ENCODE results near the gene SIRPA. TPM values are rescaled to one million over a fixed set of nuclear protein-coding genes. Genes with fewer than 3 reads are reported as not detected.

Gene SIRPA
- total RNA-seq, 1 donor from 2014 or later = 18.1 TPM

DNA sequence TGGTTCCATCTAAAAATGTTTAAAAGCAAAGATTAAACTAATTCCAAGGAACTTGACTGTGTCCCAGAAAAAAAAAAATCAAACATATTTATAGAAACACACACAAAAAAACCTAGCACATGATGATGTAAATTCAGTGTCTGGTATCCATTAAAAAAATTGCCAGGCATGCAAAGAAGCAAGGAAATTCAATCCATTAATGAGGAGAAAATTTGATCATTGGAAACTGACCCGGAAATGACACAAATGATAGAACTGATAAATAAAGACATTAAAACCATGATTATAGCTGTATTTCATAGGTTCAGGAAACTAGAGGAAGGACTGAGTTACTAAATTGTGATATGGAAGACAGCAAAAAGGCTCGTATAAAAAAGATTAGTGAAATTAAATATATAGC is 63.9 kb downstream of the SIRPA start:
- intact Hi-C loops (cut with micrococcal nuclease) = no loop called here
- no peak for ATAC-seq
- DNase-seq = no peak

DNA sequence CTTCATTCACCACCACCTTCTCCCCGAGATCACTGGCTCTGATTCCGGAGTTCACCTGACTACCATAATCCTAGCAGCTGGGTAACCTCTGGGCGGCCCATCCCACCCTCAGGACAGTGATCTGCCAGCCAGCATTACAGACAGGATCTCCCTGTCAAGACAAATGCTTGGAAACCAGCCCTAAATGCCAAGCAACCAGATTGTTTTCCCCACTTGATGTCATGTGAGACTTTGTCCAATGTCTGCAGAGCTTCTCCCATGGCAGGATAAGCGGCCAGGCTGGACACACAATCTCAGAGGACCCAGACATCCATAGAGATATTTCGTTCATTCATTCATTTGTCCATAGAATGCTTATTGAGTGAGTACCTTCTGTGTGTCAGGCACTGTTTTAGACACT is 66.2 kb downstream of the SIRPA start:
- intact Hi-C loops (cut with micrococcal nuclease) = loop anchor here (10.0 kb wide), 2 partner anchors 213 to 493 kb away; no protein-coding TSS in a partner anchor
- DNase-seq (no peak), ATAC-seq (no peak)

DNA sequence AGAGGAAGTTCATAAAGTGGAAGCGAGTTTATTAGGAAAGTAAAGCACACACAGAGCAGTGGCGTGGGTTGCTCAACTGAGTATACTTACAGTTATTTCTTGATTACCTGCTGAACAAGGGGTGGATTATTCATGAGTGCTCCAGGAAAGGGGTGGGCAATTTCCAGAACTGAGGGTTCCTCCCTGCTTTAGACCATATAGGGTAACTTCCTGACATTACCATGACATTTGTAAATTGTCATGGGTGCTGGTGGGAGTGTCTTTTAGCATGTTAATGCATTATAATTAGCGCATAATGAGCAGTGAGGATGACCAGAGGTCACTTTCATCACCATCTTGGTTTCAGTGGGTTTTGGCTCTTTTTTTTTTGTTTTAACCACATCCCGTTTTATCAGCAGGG is 68.9 kb downstream of the SIRPA start:
- no peak for ATAC-seq
- intact Hi-C loops (cut with micrococcal nuclease) = loop anchor here (10.0 kb wide), 2 partner anchors 211 to 491 kb away; no protein-coding TSS in a partner anchor
- no peak for DNase-seq

DNA sequence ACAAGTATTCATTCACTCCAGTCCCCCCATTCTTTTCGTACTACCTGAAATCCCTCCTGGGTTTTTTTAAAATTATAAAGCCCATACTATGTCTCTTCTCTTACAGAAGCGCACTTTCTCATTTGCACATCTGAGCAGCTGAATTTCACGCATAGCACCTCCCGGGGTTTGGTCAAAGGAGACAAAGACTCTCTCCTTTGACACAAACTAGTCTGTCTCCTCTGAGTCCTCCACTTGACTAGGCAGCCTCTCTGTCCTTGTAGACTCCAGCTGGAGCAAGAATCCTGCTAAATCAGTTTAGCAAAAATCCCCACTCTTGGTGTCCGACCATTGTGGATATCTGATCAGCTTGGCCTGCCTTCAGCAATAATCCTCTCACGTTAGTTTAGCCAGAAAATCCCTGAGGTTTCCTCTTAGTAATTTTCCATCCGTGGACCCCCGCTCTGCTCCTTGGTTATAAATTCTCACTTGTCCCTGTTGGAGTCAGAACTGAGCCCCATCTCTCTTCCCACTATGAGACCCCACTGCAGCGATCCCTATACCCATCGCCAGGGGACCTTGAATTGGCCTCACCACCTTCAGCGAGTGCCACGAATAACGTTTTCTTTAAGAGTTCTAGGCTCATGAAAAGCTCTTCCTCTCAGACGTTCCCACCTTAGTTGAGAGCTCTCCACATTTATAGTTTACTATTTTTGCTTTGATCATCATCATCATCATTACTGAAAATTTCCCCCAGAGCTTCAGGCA is 69.6 kb downstream of the SIRPA start:
- intact Hi-C loops (cut with micrococcal nuclease) = loop anchor here (10.0 kb wide), 2 partner anchors 210 to 490 kb away; no protein-coding TSS in a partner anchor
- DNase-seq (no peak), ATAC-seq (no peak)

DNA sequence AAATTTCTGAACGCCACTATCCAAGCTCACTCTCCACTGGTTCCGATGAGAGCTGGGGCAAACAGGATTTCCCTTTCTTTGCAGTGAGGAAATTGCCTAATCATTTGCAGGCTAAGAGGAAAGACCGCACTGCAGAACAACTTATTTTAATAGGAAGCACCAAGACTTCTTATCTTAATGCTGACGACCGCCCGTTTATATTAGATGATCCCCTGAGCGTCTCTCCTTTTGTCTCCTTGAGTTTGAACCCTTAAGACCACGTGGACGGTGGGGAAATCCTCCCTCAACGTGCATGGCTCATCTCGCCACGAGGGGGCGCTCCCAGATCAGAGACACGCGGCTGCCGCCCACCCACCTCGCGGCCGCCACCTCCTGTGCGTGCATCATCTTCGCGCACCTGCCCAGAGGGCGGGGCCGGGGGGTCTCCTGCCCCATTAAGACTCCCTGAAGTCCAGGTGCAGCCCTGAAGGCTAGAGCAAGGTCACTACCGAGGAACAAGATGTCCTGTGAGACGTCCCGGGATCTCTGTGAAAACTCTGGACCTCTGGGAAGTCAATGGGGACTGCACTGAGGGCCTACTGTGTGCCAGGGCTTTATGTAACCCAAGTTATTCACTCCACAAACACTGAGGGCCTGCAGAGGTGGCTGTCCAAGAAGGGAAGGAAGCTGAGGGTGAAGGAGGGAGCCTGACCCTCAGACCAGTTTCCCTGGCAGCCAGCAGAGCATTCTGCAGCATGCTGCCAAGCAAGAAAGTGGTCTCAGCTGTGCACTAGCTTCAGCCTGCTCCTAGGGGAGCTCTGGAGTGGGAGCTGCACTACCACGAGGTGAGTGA is 70.5 kb downstream of the SIRPA start:
- DNase-seq (peak; percentile 85), ATAC-seq (peak; percentile 90)
- intact Hi-C loops (cut with micrococcal nuclease) = loop anchor here (10.0 kb wide), 2 partner anchors 209 to 489 kb away; no protein-coding TSS in a partner anchor

DNA sequence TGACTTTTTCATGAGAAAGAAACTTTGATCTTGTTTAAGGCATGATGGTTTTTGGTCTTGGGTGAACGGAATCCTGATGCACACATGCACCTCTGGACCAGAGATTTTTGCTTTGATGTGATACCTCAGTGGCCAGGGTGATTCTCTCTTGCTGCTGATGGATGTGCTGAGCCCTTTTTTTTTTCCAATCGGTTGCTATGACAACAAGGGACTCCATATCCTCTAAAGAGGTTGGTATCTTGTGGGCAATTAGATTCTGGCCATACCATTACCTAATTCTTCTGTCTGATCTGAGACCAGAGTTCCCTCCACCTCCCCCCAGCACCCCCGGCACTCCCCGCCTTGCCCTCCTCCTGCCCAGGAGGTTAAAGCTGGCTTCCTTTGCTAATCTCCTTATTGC is 73.8 kb downstream of the SIRPA start:
- no peak for ATAC-seq
- intact Hi-C loops (cut with micrococcal nuclease) = loop anchor here (10.0 kb wide), 2 partner anchors 206 to 486 kb away; no protein-coding TSS in a partner anchor
- DNase-seq = no peak

DNA sequence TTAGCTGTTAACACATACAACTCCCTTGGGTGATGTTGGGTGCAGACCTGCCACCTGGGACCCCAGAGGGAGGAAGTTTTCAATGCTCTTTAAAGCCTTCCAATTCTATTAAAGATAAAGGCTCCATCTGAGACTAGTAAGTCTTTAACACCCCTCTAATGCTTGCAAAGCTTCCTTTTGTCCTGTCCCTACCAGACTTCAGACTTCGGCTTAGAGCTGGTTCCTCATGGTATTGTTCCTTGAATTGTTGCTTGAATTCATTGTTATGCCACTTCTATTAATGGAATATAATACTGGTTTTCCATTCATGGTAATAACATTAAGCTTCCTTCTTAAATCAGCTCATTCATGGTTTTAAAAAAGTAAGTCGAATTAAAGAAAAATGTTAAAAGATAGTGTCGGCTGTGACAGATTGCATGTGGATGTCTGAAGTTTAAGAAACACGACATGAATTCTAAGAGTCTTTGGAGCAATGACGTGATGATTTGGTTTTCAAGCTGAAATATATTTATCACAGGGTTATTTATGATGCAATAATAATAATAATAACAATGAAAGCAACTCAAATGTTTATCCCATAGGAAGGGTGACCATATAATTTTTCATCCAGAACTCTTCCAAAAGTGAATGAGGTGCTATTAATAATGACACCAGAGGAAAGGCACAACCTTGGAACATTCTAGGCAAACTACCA is 76.8 kb downstream of the SIRPA start:
- intact Hi-C loops (cut with micrococcal nuclease) = no loop called here
- ATAC-seq (no peak), DNase-seq (no peak)

DNA sequence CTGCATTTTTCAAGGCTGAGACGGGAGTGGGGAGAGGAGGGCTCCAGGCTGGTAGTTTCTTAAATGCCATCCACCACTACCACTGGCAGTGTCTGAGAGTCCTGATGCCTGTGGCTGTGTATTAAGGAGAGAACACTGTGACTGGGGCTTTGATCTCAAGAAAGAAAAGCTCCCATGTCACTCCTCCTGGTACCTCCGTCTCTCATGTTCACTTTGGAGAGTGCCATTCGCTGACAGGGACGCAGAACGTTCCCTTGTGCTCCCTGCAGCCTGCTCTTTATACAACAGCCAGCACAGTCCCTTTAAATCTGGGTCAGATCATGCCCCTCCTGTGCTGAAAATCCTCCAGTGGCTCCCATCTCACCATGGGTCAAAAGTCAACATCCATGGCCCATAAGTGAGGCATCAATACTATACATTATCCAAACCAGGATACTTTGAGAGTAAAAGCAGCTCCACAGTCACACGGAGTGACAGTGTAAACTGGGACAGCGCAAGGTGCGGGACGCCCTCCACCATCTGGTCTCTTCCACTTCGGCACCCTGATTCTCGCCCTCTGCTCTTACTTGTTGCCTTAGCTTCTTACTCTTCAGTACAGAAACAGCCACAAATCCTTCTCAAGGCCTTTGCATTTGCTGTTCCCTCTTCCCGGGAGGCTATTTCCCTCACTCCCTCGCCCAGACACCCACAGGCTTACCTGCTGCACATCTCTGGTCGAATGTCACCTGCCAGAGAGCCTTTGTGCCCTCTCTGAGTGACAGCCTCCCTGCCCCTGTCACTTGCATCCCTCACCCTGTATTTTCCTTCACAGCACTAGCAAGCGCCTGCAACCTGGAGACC is 78.6 kb downstream of the SIRPA start:
- no peak for ATAC-seq
- DNase-seq = no peak
- intact Hi-C loops (cut with micrococcal nuclease) = no loop called here

DNA sequence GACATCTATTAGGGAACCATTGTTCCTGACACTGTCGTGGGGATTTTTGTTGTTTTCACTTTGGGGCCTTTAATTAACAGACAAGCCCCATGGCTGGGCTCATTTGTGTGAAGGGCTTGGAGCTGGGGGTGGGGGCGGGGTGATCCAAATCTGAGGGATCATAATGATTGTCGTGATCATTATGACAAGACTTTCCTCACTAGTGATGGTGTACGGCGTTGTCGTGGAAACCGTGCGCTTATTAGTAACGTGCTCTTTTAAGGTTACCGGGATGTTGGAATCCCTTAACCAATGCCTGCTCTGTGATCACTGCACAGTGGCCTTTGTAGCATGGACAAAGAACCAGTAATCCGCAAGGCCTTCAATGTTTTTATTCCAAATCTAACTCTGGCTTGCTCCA is 80.1 kb downstream of the SIRPA start:
- intact Hi-C loops (cut with micrococcal nuclease) = no loop called here
- DNase-seq (no peak), ATAC-seq (no peak)

DNA sequence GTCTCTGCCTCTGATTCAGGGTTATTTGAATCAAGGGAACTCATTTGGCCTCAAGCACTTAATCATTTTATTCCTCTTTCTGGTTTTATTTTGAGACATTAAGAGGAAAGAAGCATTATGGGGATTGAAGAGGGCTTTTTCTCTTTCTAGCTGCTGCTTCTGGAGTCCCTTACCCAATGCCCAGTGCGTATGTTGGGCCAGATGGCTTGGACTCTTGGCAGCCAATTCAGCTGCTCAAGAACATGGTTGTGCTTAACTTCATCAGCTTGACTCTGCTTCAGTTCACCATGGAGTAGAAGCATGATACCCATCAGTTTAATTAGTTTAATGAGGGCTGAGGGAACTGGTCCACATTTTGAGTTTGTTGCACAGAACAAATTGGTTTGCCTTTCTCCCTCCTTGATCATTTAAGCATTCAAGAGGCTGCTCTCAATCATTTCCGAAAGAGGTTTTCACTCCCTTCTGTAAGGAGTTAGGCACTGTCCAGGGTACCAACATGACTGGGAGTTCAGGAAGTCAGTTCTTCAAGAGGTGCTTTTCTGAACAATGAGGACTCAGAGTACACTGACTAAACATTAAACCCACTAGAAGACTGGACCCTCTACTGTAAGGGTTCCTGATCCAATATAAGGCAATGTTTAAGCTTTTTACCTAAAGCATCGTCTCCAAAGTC is 84.0 kb downstream of the SIRPA start:
- no peak for DNase-seq
- intact Hi-C loops (cut with micrococcal nuclease) = no loop called here
- no peak for ATAC-seq

DNA sequence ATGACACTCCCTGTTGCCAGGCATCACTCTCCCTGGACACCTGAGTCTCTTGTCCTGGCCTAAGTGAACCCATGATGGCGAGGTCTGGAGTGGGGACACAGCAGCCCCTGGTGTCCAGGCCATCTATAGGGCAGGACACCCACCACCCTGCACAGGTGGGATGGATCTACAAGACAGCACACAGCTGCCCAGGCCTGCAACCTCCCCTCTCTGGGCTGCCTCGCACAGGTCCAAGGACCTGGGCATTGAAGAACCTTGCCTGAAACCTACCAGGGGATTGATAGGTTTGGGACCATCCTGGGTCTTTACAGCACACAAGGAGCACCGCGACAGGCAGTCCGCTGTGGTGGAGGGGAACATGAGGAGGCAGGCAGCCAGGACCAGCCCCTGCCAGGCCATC is 87.5 kb downstream of the SIRPA start:
- no peak for DNase-seq

DNA sequence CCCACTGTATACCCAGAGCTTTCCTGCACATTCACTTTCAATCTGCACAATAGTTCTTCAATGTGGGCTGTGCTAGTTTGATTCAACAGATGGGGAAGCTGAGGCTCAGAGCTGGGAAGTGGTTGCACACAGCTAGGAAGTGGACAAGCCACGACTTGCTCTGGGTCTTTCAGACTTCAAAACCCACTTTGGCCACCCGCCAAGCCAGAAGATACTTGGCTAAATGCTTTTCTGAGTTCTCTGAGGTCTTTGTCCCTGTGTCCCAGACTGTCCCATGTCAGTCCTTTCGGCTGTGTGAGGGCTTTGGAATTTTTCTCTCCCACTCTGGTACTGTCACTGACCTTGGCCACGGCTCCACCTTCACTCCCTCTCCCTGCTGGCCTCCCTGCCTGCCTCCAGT is 88.1 kb downstream of the SIRPA start:
- DNase-seq (peak; percentile 34), ATAC-seq (no peak)
- intact Hi-C loops (cut with micrococcal nuclease) = no loop called here

More for the DNA sequence above, 87.5 kb downstream of the SIRPA start:
- ATAC-seq = no peak
- intact Hi-C loops (cut with micrococcal nuclease) = no loop called here

DNA sequence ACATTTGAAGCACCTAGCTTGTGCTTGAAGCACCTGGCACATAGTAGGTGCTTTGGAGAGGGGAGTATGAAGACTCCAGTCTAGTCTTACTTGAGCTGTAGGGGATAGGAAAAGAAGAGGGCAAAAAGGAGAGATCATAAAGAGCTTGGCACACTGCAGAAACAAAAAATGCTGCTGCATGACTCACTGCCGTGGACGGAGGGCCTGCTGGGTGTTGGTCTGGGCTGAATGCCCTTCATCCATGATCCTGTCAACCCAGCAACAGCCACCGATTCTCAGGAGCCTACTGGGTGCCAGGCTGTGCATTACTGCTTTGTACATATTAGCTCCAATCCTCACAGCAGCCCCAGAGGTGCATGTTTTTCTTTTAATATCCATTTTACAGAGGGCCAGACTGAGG is 92.6 kb downstream of the SIRPA start:
- intact Hi-C loops (cut with micrococcal nuclease) = no loop called here
- no peak for DNase-seq
- no peak for ATAC-seq

Other genes starting within 250 kb of the SIRPA start
- gene SIRPG, start 237.6 kb upstream of the SIRPA start, total RNA-seq = 0.20 TPM
- not detected for gene PDYN, start 98.7 kb downstream of the SIRPA start, total RNA-seq
- gene STK35, start 206.4 kb downstream of the SIRPA start, total RNA-seq = 15.9 TPM

Measured in left ventricle myocardium superior (tissue), 1 donor.